Right lobe of liver (tissue), 6 donors: ENCODE data around the gene CLMN. TPM values are rescaled to one million over a fixed set of nuclear protein-coding genes. Genes with fewer than 3 reads are reported as not detected.

Experiments
- ATAC-seq, 4 donors: fragments of 200-7000 bp; cut with Tn5 transposase; one replicate each; pipeline ENCODE4 v1.9.1; 2020; ENCODE audit warnings: mild to moderate bottlenecking in 4 of 4, moderate library complexity in 4 of 4
- DNase-seq, 3 donors: peaks; one replicate each; pipeline ENCODE4 v3.0.0-alpha.2; 2020
- H3K27ac ChIP-seq, 3 donors: fragments of 200-600 bp; one replicate each; pipeline ENCODE4 v1.8.0; 2022
- H3K27me3 ChIP-seq, 2 donors: fragments of 200-600 bp; one replicate each; pipeline ENCODE4 v1.8.0; 2022
- H3K36me3 ChIP-seq, 4 donors: fragments of 200-600 bp; sonication (generic) in 1 of 4; one replicate each; pipeline versions ENCODE4 v1.5.1 to v1.8.0; 2017 to 2022; ENCODE audit warnings: control low read depth in 1 of 4
- H3K4me1 ChIP-seq, 4 donors: fragments of 200-600 bp; sonication (generic) in 1 of 4; one replicate each; pipeline versions ENCODE4 v1.5.1 to v1.8.0; 2017 to 2022; ENCODE audit warnings: control low read depth in 1 of 4
- H3K4me3 ChIP-seq, 3 donors: fragments of 200-600 bp; one replicate each; pipeline ENCODE4 v1.8.0; 2022
- H3K9me3 ChIP-seq, 4 donors: fragments of 200-600 bp; sonication (generic) in 1 of 4; one replicate each; pipeline versions ENCODE4 v1.5.1 to v1.8.0; 2017 to 2022; ENCODE audit warnings: control low read depth in 1 of 4
- CTCF ChIP-seq, 4 donors: fragments of 200-600 bp in 3 of 4; fragments of 450-650 bp in 1 of 4; IDR thresholded peaks; one replicate each; pipeline versions ENCODE4 v1.5.1 to v1.8.0; 2016 to 2022; ENCODE audit warnings: antibody characterized with exemption in 4 of 4, mild to moderate bottlenecking in 2 of 4
- POLR2A ChIP-seq: fragments of 450-650 bp; IDR thresholded peaks from one replicate; pipeline ENCODE4 v1.6.1; 2017; ENCODE audit warnings: antibody characterized with exemption, mild to moderate bottlenecking
- WGBS: methylation state at CpG from one replicate; pipeline ENCODE4 v1.1.6; 2018; ENCODE audit warnings: low coverage, low lambda C conversion rate; ENCODE audit not compliant: insufficient coverage; ENCODE audit errors: missing lambda C conversion rate; 5-methylcytosine and 5-hydroxymethylcytosine counted together
- intact Hi-C, 2 donors: fragments of 100-400 bp; cut with DNase I; formaldehyde crosslinking; loops; one replicate each; pipeline versions ENCODE4 v1.11.2 to v1.14.1; 2022
- total RNA-seq, 6 experiments: library from RNA; depleted of rRNA in 2 of 6; stranded (reverse); fragments of >200 nt in 2 of 6; fragmentation: NEBNext Ultra II Directional in 3 of 6; extraction: Animal tissue kit (Norgen Biotek cat#: 25700) in 3 of 6; gene quantifications; one replicate each; pipeline versions ENCODE4 v1.1.0 to v1.2.4, GENCODE V29; 2016 to 2023
- donor health status: DM: no; HTN: yes; CAD: no.
- donor health status: DM: no; HTN: no; CAD: no.
- donor health status: DM: no; HTN: no; CAD: no.
- donor health status: DM: no; HTN: yes; CAD: no.
- donor health status: DM: no; HTN: yes; CAD: no.

Gene CLMN
- total RNA-seq, 6 experiments from 2014 or later, result 18.4 to 91.8 (median 47.8) TPM

GRCh38 chr14:95290021-95290420, 29.7 kb downstream of the CLMN start:
- TF ChIP-seq CTCF (IDR thresholded peaks at IDR 0.05) (no peak), POLR2A (no peak)
- WGBS, result 86% methylated on average over 5 of the region's 5 CpGs
- Histone ChIP-seq H3K9me3 (no peaks in the 10 kb centered on the region), H3K36me3 (no peaks in the 10 kb centered on the region), H3K4me1 (peaks cover 0 to 24% (median 7%) of the 10 kb centered on the region in 4 donors), H3K27me3 (no peaks in the 10 kb centered on the region), H3K4me3 (no peak overlapping the region), H3K27ac (no peak overlapping the region)
- ATAC-seq, result no peak
- intact Hi-C loops, result no loop called here
- DNase-seq, result no peak

GRCh38 chr14:95289323-95290010, 30.2 kb downstream of the CLMN start:
- no peak overlapping the region for H3K4me3 ChIP-seq
- TF ChIP-seq CTCF (IDR thresholded peaks at IDR 0.05) (no peak), POLR2A (no peak)
- WGBS, result 81% methylated on average over 6 of the region's 6 CpGs

GRCh38 chr14:95288672-95289322, 30.9 kb downstream of the CLMN start:
- H3K27ac ChIP-seq, result no peak overlapping the region
- H3K27me3 ChIP-seq, result no peaks in the 10 kb centered on the region
- intact Hi-C loops, result no loop called here
- 95% methylated on average over 4 of the region's 5 CpGs for WGBS
- TF ChIP-seq POLR2A, result no peak
- TF ChIP-seq CTCF (IDR thresholded peaks at IDR 0.05), result no peak
- H3K4me3 ChIP-seq, result no peak overlapping the region
- H3K36me3 ChIP-seq, result no peaks in the 10 kb centered on the region
- DNase-seq (no peak), ATAC-seq (no peak)
- peaks cover 0 to 17% (median 3%) of the 10 kb centered on the region in 4 donors for H3K4me1 ChIP-seq
- H3K9me3 ChIP-seq, result no peaks in the 10 kb centered on the region

More at GRCh38 chr14:95289323-95290010, 30.2 kb downstream of the CLMN start:
- no peaks in the 10 kb centered on the region for H3K9me3 ChIP-seq
- H3K27ac ChIP-seq, result no peak overlapping the region
- H3K27me3 ChIP-seq, result no peaks in the 10 kb centered on the region
- intact Hi-C loops, result no loop called here
- DNase-seq, result no peak
- peaks cover 0 to 19% (median 5%) of the 10 kb centered on the region in 4 donors for H3K4me1 ChIP-seq
- no peak for ATAC-seq
- no peaks in the 10 kb centered on the region for H3K36me3 ChIP-seq

- Histone ChIP-seq H3K36me3 (no peaks in the 10 kb centered on the region), H3K4me1 (peaks cover 0 to 13% (median 3%) of the 10 kb centered on the region in 4 donors), H3K27me3 (no peaks in the 10 kb centered on the region), H3K27ac (no peak overlapping the region), H3K9me3 (no peaks in the 10 kb centered on the region), H3K4me3 (no peak overlapping the region)
- 81% methylated on average over 3 of the region's 6 CpGs for WGBS
- intact Hi-C loops, result no loop called here
- no peak for TF ChIP-seq CTCF (IDR thresholded peaks at IDR 0.05)
- TF ChIP-seq POLR2A, result no peak
- ATAC-seq (no peak), DNase-seq (no peak)
Measured at GRCh38 chr14:95287176-95287754, 32.4 kb downstream of the CLMN start.
